Ishikawa (cell line): ENCODE results near the gene GNA14.

ENCODE experiments used
- CEBPB ChIP-seq: IDR thresholded peaks from 2 replicates; pipeline ENCODE4 v1.6.1; 2012
- CREB1 ChIP-seq: IDR thresholded peaks from 2 replicates; pipeline ENCODE4 v1.6.1; 2012; ENCODE audit warnings: low read depth
- EGR1 ChIP-seq: IDR thresholded peaks from 2 replicates; pipeline ENCODE4 v1.6.1; 2012
- EP300 ChIP-seq: IDR thresholded peaks from 2 replicates; pipeline ENCODE4 v1.6.1; 2012; ENCODE audit warnings: borderline replicate concordance
- FOXM1 ChIP-seq: IDR thresholded peaks from 2 replicates; pipeline ENCODE4 v1.6.1; 2012; ENCODE audit warnings: low read depth, borderline replicate concordance
- NFIC ChIP-seq: IDR thresholded peaks from 2 replicates; pipeline ENCODE4 v1.6.1; 2012
- RAD21 ChIP-seq: IDR thresholded peaks from 2 replicates; pipeline ENCODE4 v1.6.1; 2012; ENCODE audit warnings: low read depth
- TAF1 ChIP-seq: IDR thresholded peaks from 2 replicates; pipeline ENCODE4 v1.6.1; 2012; ENCODE audit warnings: low read depth, mild to moderate bottlenecking
- TCF12 ChIP-seq: IDR thresholded peaks from 2 replicates; pipeline ENCODE4 v1.6.1; 2012; ENCODE audit warnings: low read depth
- TEAD4 ChIP-seq: IDR thresholded peaks from 2 replicates; pipeline ENCODE4 v1.6.1; 2012
- YY1 ChIP-seq: IDR thresholded peaks from 2 replicates; pipeline ENCODE4 v1.6.1; 2012; ENCODE audit warnings: low read depth
- ZBTB7A ChIP-seq: IDR thresholded peaks from 2 replicates; pipeline ENCODE4 v1.6.1; 2012; ENCODE audit warnings: low read depth
- TF ChIP-seq, protein P1 (sequence below): IDR thresholded peaks from 2 replicates; pipeline ENCODE4 v1.6.1; 2012
- TF ChIP-seq, protein P2 (sequence below): IDR thresholded peaks from 2 replicates; pipeline ENCODE4 v1.6.1; 2012
- TF ChIP-seq, protein P3 (sequence below): IDR thresholded peaks from 2 replicates; pipeline ENCODE4 v1.6.1; 2012; ENCODE audit warnings: low read depth, mild to moderate bottlenecking

Gene GNA14

DNA sequence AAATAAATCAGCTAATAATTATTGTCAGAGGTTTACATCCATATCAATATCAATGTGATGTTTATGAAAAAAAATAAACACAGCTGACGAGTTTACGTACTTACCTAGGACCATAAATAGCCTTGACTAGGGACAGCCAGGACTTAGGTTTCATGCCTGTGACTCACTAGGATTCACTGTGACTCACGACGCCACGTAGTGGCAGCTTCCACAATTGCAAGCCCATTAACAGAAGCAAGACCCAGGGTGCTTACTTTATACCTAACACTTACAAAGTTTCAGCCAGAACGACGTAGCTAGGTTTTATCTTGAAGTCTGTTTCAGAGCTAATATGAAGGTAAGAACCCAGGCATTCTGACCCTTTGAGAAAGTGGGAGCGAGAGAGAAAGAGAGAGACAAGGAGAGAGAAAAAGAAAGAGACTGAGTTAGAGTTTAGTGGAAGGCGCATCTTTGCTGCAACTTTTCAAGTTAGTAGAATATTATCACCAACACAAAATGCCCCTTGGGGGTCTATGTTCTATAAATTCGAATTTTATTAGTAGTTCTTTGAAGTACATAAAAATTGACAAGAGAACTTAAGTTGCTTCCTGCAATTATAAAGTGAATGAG is 191.2 kb downstream of the GNA14 start:
- TF ChIP-seq, protein P1, sequence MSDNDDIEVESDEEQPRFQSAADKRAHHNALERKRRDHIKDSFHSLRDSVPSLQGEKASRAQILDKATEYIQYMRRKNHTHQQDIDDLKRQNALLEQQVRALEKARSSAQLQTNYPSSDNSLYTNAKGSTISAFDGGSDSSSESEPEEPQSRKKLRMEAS = no peak
- TF ChIP-seq RAD21 (peak; percentile 68), CREB1 (no peak)

DNA sequence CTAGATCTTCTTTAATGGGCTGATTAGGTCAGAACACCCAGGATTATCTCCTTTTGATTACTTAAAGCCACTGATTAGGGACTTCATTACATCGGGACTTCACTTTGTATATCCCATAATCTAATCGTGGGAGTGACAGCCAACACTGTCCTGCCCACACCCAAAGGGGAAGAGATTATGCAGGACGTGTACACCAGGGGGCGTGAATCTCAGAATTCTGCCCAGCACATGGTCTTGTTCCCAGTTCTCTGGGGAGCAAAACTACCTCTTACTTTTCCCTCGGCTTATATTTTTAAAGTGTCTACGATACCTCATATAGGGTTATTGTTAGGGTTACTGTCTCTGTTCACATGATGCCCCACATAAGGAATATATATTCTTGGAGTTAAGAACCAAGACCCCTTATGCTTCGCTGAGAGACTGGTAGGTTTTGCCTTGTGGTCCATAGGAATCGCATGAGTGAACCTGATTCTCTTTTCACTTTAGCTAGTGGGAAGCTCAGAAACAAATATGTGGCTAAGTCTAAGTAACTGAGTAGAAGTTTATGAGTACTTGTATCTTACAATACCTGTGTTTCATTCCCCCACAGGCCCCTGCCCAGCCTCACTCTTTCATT is 192.7 kb downstream of the GNA14 start:
- TF ChIP-seq NFIC (no peak), CREB1 (no peak), YY1 (no peak), ZBTB7A (no peak), TCF12 (no peak), TAF1 (no peak), EP300 (no peak), RAD21 (no peak), CEBPB (no peak), FOXM1 (no peak), TEAD4 (no peak), EGR1 (no peak)
- TF ChIP-seq, protein P2, sequence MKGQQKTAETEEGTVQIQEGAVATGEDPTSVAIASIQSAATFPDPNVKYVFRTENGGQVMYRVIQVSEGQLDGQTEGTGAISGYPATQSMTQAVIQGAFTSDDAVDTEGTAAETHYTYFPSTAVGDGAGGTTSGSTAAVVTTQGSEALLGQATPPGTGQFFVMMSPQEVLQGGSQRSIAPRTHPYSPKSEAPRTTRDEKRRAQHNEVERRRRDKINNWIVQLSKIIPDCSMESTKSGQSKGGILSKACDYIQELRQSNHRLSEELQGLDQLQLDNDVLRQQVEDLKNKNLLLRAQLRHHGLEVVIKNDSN = no peak
- TF ChIP-seq, protein P3, sequence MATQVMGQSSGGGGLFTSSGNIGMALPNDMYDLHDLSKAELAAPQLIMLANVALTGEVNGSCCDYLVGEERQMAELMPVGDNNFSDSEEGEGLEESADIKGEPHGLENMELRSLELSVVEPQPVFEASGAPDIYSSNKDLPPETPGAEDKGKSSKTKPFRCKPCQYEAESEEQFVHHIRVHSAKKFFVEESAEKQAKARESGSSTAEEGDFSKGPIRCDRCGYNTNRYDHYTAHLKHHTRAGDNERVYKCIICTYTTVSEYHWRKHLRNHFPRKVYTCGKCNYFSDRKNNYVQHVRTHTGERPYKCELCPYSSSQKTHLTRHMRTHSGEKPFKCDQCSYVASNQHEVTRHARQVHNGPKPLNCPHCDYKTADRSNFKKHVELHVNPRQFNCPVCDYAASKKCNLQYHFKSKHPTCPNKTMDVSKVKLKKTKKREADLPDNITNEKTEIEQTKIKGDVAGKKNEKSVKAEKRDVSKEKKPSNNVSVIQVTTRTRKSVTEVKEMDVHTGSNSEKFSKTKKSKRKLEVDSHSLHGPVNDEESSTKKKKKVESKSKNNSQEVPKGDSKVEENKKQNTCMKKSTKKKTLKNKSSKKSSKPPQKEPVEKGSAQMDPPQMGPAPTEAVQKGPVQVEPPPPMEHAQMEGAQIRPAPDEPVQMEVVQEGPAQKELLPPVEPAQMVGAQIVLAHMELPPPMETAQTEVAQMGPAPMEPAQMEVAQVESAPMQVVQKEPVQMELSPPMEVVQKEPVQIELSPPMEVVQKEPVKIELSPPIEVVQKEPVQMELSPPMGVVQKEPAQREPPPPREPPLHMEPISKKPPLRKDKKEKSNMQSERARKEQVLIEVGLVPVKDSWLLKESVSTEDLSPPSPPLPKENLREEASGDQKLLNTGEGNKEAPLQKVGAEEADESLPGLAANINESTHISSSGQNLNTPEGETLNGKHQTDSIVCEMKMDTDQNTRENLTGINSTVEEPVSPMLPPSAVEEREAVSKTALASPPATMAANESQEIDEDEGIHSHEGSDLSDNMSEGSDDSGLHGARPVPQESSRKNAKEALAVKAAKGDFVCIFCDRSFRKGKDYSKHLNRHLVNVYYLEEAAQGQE = no peak
- TF ChIP-seq, protein P1 = no peak

DNA sequence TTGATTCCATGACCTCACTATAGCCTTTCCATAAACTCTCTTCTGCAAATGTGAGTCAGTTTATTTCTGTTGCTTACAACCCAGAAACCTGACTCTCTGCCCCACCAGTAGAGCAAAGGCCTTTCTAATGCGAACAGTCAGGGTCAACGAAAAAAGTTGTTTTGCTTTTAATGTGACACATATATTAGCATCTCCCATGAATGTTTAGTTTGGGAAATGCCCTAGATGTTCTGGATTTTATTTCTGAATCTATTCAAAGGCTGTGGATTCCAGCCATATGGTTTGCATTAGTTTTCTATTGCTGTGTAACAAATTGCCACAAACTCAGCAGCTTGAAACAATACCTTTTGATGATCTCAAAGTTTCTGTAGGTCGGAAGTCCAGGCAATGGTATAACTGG is 193.5 kb downstream of the GNA14 start:
- TF ChIP-seq, protein P1 = no peak

DNA sequence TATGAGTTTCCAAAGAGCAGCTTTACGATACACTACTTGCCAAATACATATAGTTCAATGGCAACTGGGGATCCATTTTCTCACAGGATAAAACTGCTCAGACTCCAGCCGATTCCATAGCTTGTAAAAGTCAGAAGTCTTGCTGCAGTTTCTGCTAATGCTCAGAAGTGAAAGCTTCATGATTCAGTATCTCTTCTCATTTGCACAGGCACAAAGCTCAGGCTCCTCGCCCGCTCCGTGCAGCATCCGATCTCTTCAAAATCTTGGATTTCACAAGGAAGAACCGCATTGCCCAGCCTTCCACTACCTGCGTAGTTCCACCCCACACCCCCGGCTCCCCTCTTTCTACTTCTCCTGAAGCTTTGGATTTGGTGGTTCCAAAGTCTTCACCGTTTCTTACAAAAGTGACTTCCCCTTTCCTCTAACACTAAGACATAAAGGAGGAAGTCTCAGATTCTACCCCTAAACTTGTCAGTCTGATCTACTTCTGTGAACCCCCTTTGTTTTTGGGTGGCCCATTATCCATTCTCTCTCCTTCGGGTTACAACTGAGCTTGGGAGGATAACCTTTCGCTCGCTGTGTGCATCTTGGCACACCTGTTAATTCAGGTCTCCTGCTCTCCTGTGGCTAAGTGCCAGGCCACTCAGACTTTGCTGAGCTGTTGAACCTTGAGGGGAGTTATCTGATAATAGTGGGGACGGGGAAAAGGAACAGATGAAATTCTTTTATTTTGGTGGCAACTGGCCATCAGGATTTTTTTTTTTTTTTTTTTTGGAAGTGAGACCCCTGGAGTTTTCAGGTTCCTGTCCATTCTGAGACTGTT is 194.1 kb downstream of the GNA14 start:
- TF ChIP-seq TEAD4 = no peak

DNA sequence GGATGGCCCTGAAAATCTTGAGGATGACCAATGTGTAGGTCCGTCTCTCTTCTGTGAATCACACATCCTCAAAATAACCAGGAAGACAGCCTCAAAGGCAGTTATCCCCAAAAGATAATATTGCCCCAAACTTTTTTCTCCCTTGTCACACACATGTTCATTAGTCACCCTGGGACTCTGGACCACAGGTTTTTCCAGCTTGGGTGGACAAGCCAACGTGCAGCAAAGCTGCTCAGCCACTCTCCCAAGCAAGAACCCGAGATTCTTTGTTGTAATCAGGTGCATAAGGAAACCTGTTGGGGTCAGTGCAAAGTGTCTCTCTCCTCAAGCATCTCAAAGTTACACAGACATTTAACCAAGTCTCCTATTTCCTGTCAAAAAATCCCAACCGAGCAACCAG is 196.6 kb downstream of the GNA14 start:
- TF ChIP-seq, protein P3 = no peak
- TF ChIP-seq, protein P2 = no peak
- no peak for TF ChIP-seq TCF12

DNA sequence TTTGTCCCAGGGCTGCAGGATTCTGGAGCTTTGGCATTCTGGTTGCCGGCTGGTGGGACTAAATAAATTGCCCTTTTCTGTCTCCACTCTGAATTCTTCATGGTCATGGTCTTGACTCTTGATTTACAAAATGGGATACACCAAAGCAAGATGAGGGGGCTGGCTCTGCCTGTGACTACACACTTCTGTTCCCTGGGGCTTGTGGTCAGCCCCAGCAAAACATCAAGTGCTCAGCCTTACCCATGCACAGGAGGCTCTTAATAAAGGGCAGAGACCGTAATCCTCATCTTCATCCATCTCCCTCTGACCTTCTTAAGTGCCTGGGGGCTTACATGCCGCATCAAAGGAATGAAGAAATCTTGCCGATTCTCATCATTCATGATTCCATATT is 198.0 kb downstream of the GNA14 start:
- no peak for TF ChIP-seq TCF12
- TF ChIP-seq, protein P3 = no peak
- TF ChIP-seq ZBTB7A = no peak
